Measurements from ENCODE around the gene OLA1. TPM values are rescaled to one million over a fixed set of nuclear protein-coding genes. Genes with fewer than 3 reads are reported as not detected.
A peak's percentile ranks its signal among the peaks of the same experiment; 100 is the strongest.

Gene OLA1
- polyA plus RNA-seq, 5 donors: 111 to 139 (median 123) TPM

DNA sequence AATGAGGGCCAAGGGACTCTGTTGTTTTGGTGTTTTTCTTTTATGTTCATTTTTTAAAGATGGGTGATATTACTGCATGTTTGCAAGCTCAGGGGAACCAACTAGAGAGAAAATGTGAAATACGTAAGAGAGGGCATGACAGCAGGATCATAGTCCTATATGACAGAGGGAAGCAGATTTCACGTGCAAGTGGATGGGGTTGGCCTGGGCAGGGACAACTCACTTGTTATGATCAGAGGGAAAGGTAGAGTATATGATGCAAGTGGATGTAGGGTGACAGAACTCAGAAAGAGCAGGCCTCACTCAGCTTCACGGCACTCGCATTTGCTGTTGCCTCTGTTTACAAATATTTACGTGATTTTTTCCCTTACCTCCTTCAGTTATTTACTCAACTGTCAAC, 67.0 kb downstream of the OLA1 start:
- no peak for DNase-seq

DNA sequence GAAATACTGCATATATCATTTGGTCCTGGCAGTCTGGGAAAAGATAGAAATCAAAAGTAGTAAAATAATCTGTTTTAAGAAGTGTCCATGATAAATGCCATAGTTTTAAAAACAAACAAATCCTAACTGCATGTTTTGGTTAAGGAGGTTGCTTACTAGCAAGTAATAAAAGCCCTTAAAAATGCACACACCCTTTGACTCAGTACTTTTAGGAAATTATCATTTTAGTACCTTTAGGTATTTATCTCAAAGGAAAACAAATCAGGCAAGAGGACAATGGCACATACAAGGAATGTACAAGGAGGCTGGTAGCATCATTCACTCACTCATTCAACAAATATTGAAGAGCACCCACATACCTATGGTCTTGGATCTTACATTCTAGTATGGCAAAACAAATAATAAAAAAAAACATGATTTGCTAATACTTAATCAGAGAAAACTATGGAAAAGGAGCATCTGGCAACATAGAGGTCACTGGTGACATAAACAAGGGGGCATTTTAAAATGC, 67.6 kb downstream of the OLA1 start:
- DNase-seq: no peak

DNA sequence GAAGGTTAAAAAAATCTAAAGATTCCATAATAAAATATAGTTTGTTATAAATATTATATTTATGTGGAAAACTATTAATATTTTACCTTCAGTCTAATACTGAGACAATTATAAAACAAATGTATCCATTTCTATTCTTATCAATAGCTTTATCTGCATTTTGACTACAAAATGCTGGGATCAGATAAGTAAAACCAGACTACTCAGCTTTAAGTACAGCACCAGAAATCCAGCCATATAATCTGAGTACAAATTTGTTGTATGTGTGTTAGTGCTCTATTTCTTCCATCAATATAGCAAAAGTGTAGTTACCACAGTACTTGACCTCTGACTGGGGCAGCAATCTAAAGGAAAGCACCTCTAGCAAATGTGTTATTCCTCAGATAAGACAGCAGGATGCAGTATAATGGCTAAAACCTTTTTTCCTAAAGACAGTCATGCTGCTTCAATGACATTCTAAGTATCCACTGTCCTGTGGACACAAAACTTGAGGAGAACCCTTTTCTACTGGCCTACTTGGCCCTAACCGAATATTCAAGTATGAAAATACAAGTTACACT, 68.1 kb downstream of the OLA1 start:
- DNase-seq: no peak

DNA sequence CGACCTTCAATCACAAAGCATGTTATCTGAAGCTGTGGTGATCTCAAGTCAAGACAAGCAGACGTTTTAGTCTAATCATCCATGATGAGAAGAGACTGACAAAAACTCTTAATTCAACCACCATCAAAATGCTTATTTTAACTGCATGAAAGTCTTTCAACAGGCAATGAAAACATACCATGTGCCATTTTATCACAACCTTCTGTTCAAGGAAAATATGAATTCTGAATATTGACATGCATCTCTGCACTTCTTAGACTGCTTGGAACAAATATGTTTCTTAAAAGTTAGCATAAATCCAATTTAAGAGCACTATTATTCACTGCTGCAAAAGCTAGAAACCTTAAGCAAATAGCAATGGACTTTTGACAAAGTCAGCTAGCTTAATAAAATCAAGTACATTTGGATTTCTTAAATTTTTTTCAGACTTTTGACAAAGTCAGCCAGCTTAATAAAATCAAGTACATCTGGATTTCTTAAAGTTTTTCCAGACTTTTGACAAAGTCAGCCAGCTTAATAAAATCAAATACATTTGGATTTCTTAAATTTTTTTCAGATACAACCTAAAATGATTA, 70.9 kb downstream of the OLA1 start:
- no peak for DNase-seq

DNA sequence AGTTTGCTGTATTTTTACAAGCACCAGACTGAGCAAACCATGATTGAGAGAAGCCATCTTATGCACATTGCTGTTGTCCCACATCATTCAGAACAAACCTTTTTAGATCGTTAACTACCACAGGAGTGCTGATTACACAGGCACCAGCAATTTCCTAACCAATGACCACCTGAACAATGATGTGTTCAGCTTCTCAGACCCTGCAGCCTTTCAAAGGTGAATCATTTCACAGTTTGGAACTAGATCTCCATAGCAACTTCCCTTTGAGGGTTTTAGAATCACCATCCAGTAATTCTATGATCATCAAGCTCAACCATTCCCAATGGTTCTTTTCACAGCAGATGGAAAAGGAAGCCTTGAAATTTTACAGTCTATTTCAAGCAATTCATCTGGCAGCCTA, 71.4 kb downstream of the OLA1 start:
- DNase-seq: no peak

GRCh38 chr2:174174741-174175140, 73.6 kb downstream of the OLA1 start:
- no peak for DNase-seq

DNA sequence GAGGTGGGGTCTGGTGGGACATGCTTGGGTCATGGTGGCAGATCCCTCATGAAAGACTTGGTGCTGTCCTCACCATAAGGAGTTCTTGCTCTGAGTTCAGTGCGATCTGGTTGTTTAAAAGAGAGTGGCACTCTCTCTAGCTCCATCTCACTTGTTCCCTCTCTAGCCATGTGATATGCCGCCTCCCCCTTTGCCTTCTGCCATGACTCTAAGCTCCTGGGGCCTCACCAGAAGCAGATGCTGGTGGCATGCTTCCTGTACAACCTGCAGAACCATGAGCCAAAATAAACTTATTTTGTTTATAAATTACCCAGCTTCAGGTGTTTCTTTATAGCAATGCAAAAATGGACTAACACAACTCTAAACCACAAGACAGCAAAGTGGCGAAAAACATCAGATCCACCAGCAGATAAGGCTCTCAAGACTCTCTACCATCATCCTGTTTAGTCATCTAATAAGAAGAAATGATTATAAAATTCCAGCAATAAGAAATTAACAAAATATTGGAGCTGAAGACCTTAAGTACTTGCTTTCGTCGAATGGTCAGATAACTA, 75.5 kb downstream of the OLA1 start:
- no peak for DNase-seq

GRCh38 chr2:174171686-174172445, 76.5 kb downstream of the OLA1 start:
- DNase-seq: no peak

GRCh38 chr2:174169372-174169771, 79.0 kb downstream of the OLA1 start:
- no peak for DNase-seq

- DNase-seq: no peak
These were observed 82.1 kb downstream of the OLA1 start for GRCh38 chr2:174166261-174166660.

DNA sequence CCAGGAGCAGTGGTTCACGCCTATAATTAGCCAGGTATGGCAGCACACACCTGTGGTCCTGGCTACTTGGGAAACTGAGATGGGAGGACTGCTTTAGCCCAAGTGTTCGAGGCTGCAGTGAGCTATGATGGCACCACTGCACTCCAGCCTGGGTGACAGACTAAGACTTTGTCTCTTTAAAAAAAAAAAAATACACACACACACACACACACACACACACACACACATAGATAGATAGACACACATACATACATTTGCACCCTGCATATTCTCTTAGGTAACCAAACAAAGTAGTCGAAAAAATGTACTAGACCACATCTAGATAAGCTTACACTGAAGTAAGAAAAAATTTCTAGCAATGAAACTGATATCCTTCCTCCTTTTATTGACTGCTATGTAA, 86.8 kb downstream of the OLA1 start:
- no peak for DNase-seq

- peak; percentile 2 to 18 for DNase-seq
These were observed 90.3 kb downstream of the OLA1 start for GRCh38 chr2:174158003-174158402.

DNA sequence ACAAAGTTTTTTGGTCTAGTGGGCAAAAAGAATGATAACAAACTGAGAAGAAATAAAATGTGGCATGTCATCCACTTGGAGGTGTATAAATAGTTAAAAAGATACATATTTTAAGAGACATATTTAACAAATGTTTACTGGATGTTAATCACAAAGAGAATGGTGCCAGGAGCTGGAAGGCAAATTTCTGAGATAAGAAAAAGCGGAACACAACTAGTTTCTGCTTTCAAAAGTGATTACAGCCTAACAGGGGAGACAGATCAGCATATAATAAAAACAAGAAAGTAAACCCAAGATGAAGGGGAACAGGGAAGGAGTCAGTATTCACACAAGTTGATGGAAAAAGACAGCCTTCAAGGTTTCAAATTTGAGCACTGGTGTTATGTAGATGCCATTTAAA, 91.3 kb downstream of the OLA1 start:
- DNase-seq: no peak

- DNase-seq: no peak
These were observed 94.3 kb downstream of the OLA1 start for GRCh38 chr2:174153757-174154680.

GRCh38 chr2:174149530-174149929, 98.8 kb downstream of the OLA1 start:
- DNase-seq: no peak

GRCh38 chr2:174148833-174149232, 99.5 kb downstream of the OLA1 start:
- no peak for DNase-seq

- DNase-seq: no peak
These were observed 102.5 kb downstream of the OLA1 start for GRCh38 chr2:174145827-174146226.

- no peak for DNase-seq
These were observed 106.0 kb downstream of the OLA1 start for GRCh38 chr2:174142290-174142689.

DNA sequence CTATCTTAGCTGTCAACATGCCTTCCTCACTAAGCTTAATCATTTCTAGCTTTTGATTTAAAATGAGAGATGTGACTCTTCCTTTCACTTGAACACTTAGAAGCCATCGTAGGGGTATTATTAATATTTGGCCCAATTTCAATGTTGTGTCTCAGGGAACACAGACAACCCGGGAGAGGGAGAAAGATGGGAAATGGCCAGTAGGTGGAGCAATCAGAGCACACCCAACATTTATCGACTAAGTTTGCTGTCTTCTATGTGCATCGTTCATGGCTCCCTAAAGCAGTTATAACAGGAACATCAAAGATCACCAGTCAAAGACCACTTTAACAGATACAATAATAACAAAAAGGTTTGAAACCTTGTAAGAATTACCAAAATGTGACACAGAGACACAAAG, 110.2 kb downstream of the OLA1 start:
- no peak for DNase-seq

GRCh38 chr2:174135981-174136380, 112.4 kb downstream of the OLA1 start:
- DNase-seq: no peak

- no peak for DNase-seq
These were observed 123.2 kb downstream of the OLA1 start for GRCh38 chr2:174125090-174125489.

- no peak for DNase-seq
These were observed 124.2 kb downstream of the OLA1 start for GRCh38 chr2:174124181-174124580.
